ENCODE data around the gene PIP5K1B. TPM values are rescaled to one million over a fixed set of nuclear protein-coding genes. Genes with fewer than 3 reads are reported as not detected.

Gene PIP5K1B
- total RNA-seq, 1 experiment from 2014 or later: not detected

DNA sequence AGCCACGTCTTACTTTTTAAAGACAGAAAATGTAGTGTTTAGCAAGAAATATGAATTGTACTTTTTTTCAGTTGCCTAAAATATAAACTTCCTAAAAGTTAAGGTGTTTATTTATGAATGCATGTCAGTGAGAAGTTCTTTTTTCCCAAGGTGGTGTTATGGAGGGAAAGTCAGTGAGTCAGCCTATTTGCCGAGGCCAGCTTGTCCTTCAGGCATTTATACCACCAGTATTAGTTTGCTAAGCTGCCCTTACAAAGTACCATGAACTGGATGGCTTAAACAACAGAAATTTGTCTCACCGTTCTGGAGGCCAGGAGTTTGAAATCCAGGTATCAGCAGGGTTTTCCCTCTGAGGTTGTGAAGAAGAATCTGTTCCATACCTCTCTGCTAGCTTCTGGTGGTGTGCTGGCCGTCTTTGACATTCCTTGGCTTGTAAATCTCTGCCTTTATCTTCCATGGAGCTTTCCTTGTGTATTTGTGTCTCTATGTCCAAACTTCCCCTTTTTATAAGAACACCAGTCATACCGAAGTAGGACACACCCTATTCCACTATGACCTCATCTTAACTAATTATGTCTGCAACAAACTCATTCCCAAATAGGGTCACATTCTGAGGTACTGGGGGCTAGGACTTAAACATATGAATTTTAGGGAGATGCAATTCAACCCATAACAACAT is 270.5 kb downstream of the PIP5K1B start:
- BruUV-seq (replicated peaks): no TSS peak
- no peaks in the 10 kb centered on the region for H3K36me3 ChIP-seq (ENCODE audit: control insufficient read depth, insufficient read depth, low read length)
- H3K4me3 ChIP-seq (ENCODE audit: low read depth in 2 of 2, low read length in 2 of 2): no peak overlapping the region
- no peak overlapping the region for H3K27ac ChIP-seq (ENCODE audit: low read length)
- no peak for ATAC-seq
- TF ChIP-seq, protein P1, sequence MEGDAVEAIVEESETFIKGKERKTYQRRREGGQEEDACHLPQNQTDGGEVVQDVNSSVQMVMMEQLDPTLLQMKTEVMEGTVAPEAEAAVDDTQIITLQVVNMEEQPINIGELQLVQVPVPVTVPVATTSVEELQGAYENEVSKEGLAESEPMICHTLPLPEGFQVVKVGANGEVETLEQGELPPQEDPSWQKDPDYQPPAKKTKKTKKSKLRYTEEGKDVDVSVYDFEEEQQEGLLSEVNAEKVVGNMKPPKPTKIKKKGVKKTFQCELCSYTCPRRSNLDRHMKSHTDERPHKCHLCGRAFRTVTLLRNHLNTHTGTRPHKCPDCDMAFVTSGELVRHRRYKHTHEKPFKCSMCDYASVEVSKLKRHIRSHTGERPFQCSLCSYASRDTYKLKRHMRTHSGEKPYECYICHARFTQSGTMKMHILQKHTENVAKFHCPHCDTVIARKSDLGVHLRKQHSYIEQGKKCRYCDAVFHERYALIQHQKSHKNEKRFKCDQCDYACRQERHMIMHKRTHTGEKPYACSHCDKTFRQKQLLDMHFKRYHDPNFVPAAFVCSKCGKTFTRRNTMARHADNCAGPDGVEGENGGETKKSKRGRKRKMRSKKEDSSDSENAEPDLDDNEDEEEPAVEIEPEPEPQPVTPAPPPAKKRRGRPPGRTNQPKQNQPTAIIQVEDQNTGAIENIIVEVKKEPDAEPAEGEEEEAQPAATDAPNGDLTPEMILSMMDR (IDR thresholded peaks at IDR 0.05): no peak
- TF ChIP-seq TCF7L2 (IDR thresholded peaks at IDR 0.05; ENCODE audit: low read depth, low read length) (no peak), POLR2AphosphoS5 (IDR thresholded peaks at IDR 0.05; ENCODE audit: low read depth, low read length) (no peak), REST (IDR thresholded peaks at IDR 0.05; ENCODE audit: insufficient read depth in 1 of 2, low read depth in 2 of 2, low read length in 1 of 2) (no peak), SIN3A (IDR thresholded peaks at IDR 0.05; ENCODE audit: borderline replicate concordance, insufficient read depth, low read depth, low read length) (no peak)
- ChIA-PET POLR2A (no interaction called here), CTCF (no interaction called here)
- no peaks in the 10 kb centered on the region for H3K9me3 ChIP-seq (ENCODE audit: control insufficient read depth, insufficient read depth, low read depth, low read length)
- intact Hi-C loops (cut with micrococcal nuclease; ENCODE audit: unreplicated experiment): no loop called here
- DNase-seq (ENCODE audit: low read depth, low spot score): no peak
- H3K4me1 ChIP-seq (ENCODE audit: control insufficient read depth, insufficient read depth, low read length): no peaks in the 10 kb centered on the region
- H3K27me3 ChIP-seq (ENCODE audit: control insufficient read depth, insufficient read depth, low read length): no peaks in the 10 kb centered on the region
- in situ Hi-C loops (cut with HindIII; ENCODE audit: low pct_unique_long_range_greater_than_20kb, low sequenced_read_pairs): no loop called here

DNA sequence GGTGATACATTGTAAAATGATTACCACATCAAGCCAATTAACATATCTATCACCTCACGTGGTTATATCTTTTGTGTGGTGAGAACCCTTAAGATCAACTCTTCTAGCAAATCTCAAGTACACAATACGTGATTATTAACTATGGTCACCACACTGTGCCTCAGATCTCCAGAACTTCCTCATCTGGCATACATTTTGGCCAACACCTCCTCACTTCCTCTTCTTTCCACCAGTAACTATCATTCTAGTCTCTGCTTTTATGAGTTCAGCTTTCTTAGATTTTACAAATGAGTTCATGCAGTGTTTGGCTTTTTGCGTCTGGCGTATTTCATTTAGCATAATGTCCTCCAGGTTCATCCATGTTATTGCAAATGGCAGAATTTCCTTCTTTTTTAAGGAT is 273.0 kb downstream of the PIP5K1B start:
- Histone ChIP-seq H3K9me3 (ENCODE audit: control insufficient read depth, insufficient read depth, low read depth, low read length) (no peaks in the 10 kb centered on the region), H3K36me3 (ENCODE audit: control insufficient read depth, insufficient read depth, low read length) (no peaks in the 10 kb centered on the region), H3K4me1 (ENCODE audit: control insufficient read depth, insufficient read depth, low read length) (no peaks in the 10 kb centered on the region), H3K4me3 (ENCODE audit: low read depth in 2 of 2, low read length in 2 of 2) (no peak overlapping the region), H3K27ac (ENCODE audit: low read length) (no peak overlapping the region), H3K27me3 (ENCODE audit: control insufficient read depth, insufficient read depth, low read length) (no peaks in the 10 kb centered on the region)
- CTCF ChIA-PET: no interaction called here
- intact Hi-C loops (cut with micrococcal nuclease; ENCODE audit: unreplicated experiment): no loop called here
- in situ Hi-C loops (cut with HindIII; ENCODE audit: low pct_unique_long_range_greater_than_20kb, low sequenced_read_pairs): no loop called here
- DNase-seq (ENCODE audit: low read depth, low spot score) (no peak), ATAC-seq (no peak)
- BruUV-seq (replicated peaks): no TSS peak
- TF ChIP-seq REST (IDR thresholded peaks at IDR 0.05; ENCODE audit: insufficient read depth in 1 of 2, low read depth in 2 of 2, low read length in 1 of 2) (no peak), POLR2AphosphoS5 (IDR thresholded peaks at IDR 0.05; ENCODE audit: low read depth, low read length) (no peak), SIN3A (IDR thresholded peaks at IDR 0.05; ENCODE audit: borderline replicate concordance, insufficient read depth, low read depth, low read length) (no peak), TCF7L2 (IDR thresholded peaks at IDR 0.05; ENCODE audit: low read depth, low read length) (no peak)
- TF ChIP-seq, protein P1 (IDR thresholded peaks at IDR 0.05): no peak
- POLR2A ChIA-PET: no interaction called here
